ENCODE results near the gene DMKN.

The DMKN gene

GRCh38 chr19:35449359-35450043 is 63.9 kb downstream of the DMKN start:
- no peaks in the 10 kb centered on the region for H3K36me3 ChIP-seq (ENCODE audit: insufficient read depth, low read length)
- no peak overlapping the region for H3K27ac ChIP-seq
- H3K9me3 ChIP-seq (ENCODE audit: low read depth, low read length) = no peaks in the 10 kb centered on the region
- TF ChIP-seq FOXP2 (optimal IDR thresholded peaks at IDR 0.05; ENCODE audit: control extremely low read depth, extremely low read length, insufficient read depth) (no peak), POLR2AphosphoS5 (IDR thresholded peaks at IDR 0.05; ENCODE audit: borderline replicate concordance, low read depth, low read length) (no peak), EZH2 (IDR thresholded peaks at IDR 0.05) (no peak)
- no peak for DNase-seq (ENCODE audit: low read depth, low spot score)
- H3K9ac ChIP-seq (ENCODE audit: insufficient read length) = no peak overlapping the region
- H3K4me3 ChIP-seq = no peak overlapping the region

GRCh38 chr19:35447606-35448469 is 65.6 kb downstream of the DMKN start, which contains the start of gene FFAR2:
FFAR2 (plus strand) TSS chr19:35448257; CDS start chr19:35449715, 1,458 bp downstream.
- H3K4me3 ChIP-seq = no peak within 1 kb of the TSS
- no peak for TF ChIP-seq EZH2 (IDR thresholded peaks at IDR 0.05)
- no peak for TF ChIP-seq POLR2AphosphoS5 (IDR thresholded peaks at IDR 0.05; ENCODE audit: borderline replicate concordance, low read depth, low read length)
- no peak for TF ChIP-seq FOXP2 (optimal IDR thresholded peaks at IDR 0.05; ENCODE audit: control extremely low read depth, extremely low read length, insufficient read depth)
- H3K9me3 ChIP-seq (ENCODE audit: low read depth, low read length) = no peaks in the 10 kb centered on the region
- no peak within 1 kb of the TSS for H3K9ac ChIP-seq (ENCODE audit: insufficient read length)
- no peak for DNase-seq (ENCODE audit: low read depth, low spot score)
- H3K36me3 ChIP-seq (ENCODE audit: insufficient read depth, low read length) = no peaks in the 10 kb centered on the region
- H3K27ac ChIP-seq = no peak within 1 kb of the TSS
